Measurements from ENCODE around the gene CALY. TPM values are rescaled to one million over a fixed set of nuclear protein-coding genes. Genes with fewer than 3 reads are reported as not detected.

Gene CALY
- total RNA-seq, 1 donor from 2014 or later, result 4.7 TPM

GRCh38 chr10:133281084-133281483, 55.6 kb downstream of the CALY start:
- no peaks in the 10 kb centered on the region for H3K9me3 ChIP-seq
- no peak overlapping the region for H3K27ac ChIP-seq
- no peak for TF ChIP-seq POLR2A (IDR thresholded peaks at IDR 0.05)
- TF ChIP-seq CTCF (IDR thresholded peaks at IDR 0.05), result no peak
- no peak for TF ChIP-seq POLR2AphosphoS5 (IDR thresholded peaks at IDR 0.05; ENCODE audit: insufficient read depth in 1 of 2, low read depth in 1 of 2)
- intact Hi-C loops (cut with DNase I), result no loop called here
- H3K36me3 ChIP-seq, result peaks cover 2 to 75% of the 10 kb centered on the region in 2 donors
- H3K4me3 ChIP-seq, result no peak overlapping the region
- DNase-seq (ENCODE audit: extremely low spot score in 2 of 2), result no peak
- no peaks in the 10 kb centered on the region for H3K27me3 ChIP-seq
- peaks cover 16% of the 10 kb centered on the region for H3K4me1 ChIP-seq

GRCh38 chr10:133280391-133281059, 56.2 kb downstream of the CALY start:
- H3K9me3 ChIP-seq, result no peaks in the 10 kb centered on the region
- no peaks in the 10 kb centered on the region for H3K27me3 ChIP-seq
- H3K4me3 ChIP-seq, result no peak overlapping the region
- no peak overlapping the region for H3K27ac ChIP-seq
- peaks cover 16% of the 10 kb centered on the region for H3K4me1 ChIP-seq
- H3K36me3 ChIP-seq, result peaks cover 2 to 69% of the 10 kb centered on the region in 2 donors
- intact Hi-C loops (cut with DNase I), result no loop called here
- TF ChIP-seq CTCF (IDR thresholded peaks at IDR 0.05) (no peak), POLR2A (IDR thresholded peaks at IDR 0.05) (no peak), POLR2AphosphoS5 (IDR thresholded peaks at IDR 0.05; ENCODE audit: insufficient read depth in 1 of 2, low read depth in 1 of 2) (no peak)
- DNase-seq (ENCODE audit: extremely low spot score in 2 of 2), result no peak

GRCh38 chr10:133279326-133280226, 57.1 kb downstream of the CALY start:
- H3K27me3 ChIP-seq, result no peaks in the 10 kb centered on the region
- no peak overlapping the region for H3K27ac ChIP-seq
- H3K4me1 ChIP-seq, result peaks cover 16% of the 10 kb centered on the region
- no peak overlapping the region for H3K4me3 ChIP-seq
- TF ChIP-seq POLR2AphosphoS5 (IDR thresholded peaks at IDR 0.05; ENCODE audit: insufficient read depth in 1 of 2, low read depth in 1 of 2) (no peak), CTCF (IDR thresholded peaks at IDR 0.05) (no peak), POLR2A (IDR thresholded peaks at IDR 0.05) (no peak)
- no peaks in the 10 kb centered on the region for H3K9me3 ChIP-seq
- intact Hi-C loops (cut with DNase I), result no loop called here
- H3K36me3 ChIP-seq, result peaks cover 2 to 60% of the 10 kb centered on the region in 2 donors
- no peak for DNase-seq (ENCODE audit: extremely low spot score in 2 of 2)

- peaks cover 16% of the 10 kb centered on the region for H3K4me1 ChIP-seq
- peaks cover 2 to 51% of the 10 kb centered on the region in 2 donors for H3K36me3 ChIP-seq
- H3K27me3 ChIP-seq, result no peaks in the 10 kb centered on the region
- no peak for DNase-seq (ENCODE audit: extremely low spot score in 2 of 2)
- H3K9me3 ChIP-seq, result no peaks in the 10 kb centered on the region
- H3K4me3 ChIP-seq, result no peak overlapping the region
- intact Hi-C loops (cut with DNase I), result no loop called here
- TF ChIP-seq POLR2A (IDR thresholded peaks at IDR 0.05) (no peak), POLR2AphosphoS5 (IDR thresholded peaks at IDR 0.05; ENCODE audit: insufficient read depth in 1 of 2, low read depth in 1 of 2) (peak in 1 of 2 donors; percentile 45)
- no peak overlapping the region for H3K27ac ChIP-seq
These were observed 58.0 kb downstream of the CALY start for GRCh38 chr10:133278577-133279265.

GRCh38 chr10:133277993-133278576, 58.6 kb downstream of the CALY start:
- Histone ChIP-seq H3K27ac (no peak overlapping the region), H3K36me3 (peaks cover 2 to 45% of the 10 kb centered on the region in 2 donors), H3K4me1 (peaks cover 16% of the 10 kb centered on the region)

More at GRCh38 chr10:133277993-133278576, 58.6 kb downstream of the CALY start:
- intact Hi-C loops (cut with DNase I), result no loop called here
- Histone ChIP-seq H3K9me3 (no peaks in the 10 kb centered on the region), H3K4me3 (no peak overlapping the region), H3K27me3 (no peaks in the 10 kb centered on the region)
- no peak for TF ChIP-seq POLR2AphosphoS5 (IDR thresholded peaks at IDR 0.05; ENCODE audit: insufficient read depth in 1 of 2, low read depth in 1 of 2)
- no peak for TF ChIP-seq POLR2A (IDR thresholded peaks at IDR 0.05)
- TF ChIP-seq CTCF (IDR thresholded peaks at IDR 0.05), result no peak
- no peak for DNase-seq (ENCODE audit: extremely low spot score in 2 of 2)

All from vagina (tissue), 2 donors.